HUES64 (cell line): ENCODE data around the gene LHPP.

Experiments used
- H3K27ac ChIP-seq: 2 replicates; pipeline ENCODE4 v1.7.0; 2013; ENCODE audit warnings: low read depth, low read length, inconsistent platforms
- H3K27me3 ChIP-seq: 2 replicates; pipeline ENCODE4 v1.6.1; 2013; ENCODE audit warnings: mild to moderate bottlenecking, low read length; ENCODE audit not compliant: insufficient read depth
- H3K36me3 ChIP-seq: 2 replicates; pipeline ENCODE4 v1.6.1; 2013; ENCODE audit warnings: mild to moderate bottlenecking, low read length; ENCODE audit not compliant: insufficient read depth
- H3K4me1 ChIP-seq: 2 replicates; pipeline ENCODE4 v1.6.1; 2013; ENCODE audit warnings: mild to moderate bottlenecking, low read length, moderate library complexity; ENCODE audit not compliant: insufficient read depth
- H3K4me3 ChIP-seq: 2 replicates; pipeline ENCODE4 v1.5.1; 2013; ENCODE audit warnings: mild to moderate bottlenecking, low read length, moderate library complexity
- H3K9ac ChIP-seq: 2 replicates; pipeline ENCODE4 v1.6.1; 2013; ENCODE audit warnings: mild to moderate bottlenecking, low read depth, low read length
- H3K9me3 ChIP-seq: 2 replicates; pipeline ENCODE4 v1.6.1; 2013; ENCODE audit warnings: low read depth, low read length; ENCODE audit not compliant: insufficient read depth
- WGBS: fragments of 150-250, 120-280 bp; methylation state at CpG from one replicate; pipeline ENCODE4 v1.1.7; 2013; ENCODE audit warnings: missing lambda C conversion rate; 5-methylcytosine and 5-hydroxymethylcytosine counted together

The LHPP gene

DNA sequence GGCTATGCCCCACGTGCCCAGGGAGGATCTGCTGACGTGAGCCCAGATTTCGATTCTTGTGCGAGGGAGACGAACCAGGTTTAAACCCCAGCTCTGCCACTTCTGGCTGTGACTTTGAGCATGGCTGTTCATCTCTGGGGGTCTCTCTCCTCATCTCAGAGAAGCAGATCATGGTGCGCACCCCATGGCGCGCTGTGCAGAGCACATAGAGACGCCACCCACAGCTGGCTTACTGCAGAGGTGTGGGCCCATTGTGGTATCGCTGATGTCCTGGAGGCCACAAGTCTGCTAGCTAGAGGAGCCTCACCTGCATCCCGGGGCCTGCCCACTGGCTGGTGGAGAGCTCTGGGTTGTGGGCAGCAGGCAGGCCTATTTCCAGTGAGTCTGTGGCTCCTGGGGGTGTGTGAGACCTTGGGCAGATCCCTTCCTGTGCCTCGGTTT lies 140.5 kb downstream of the LHPP start:
- Histone ChIP-seq H3K27ac (no peak overlapping the region), H3K4me3 (no peak overlapping the region), H3K9me3 (no peaks in the 10 kb centered on the region), H3K36me3 (no peaks in the 10 kb centered on the region), H3K9ac (no peak overlapping the region), H3K4me1 (no peaks in the 10 kb centered on the region), H3K27me3 (no peaks in the 10 kb centered on the region)
- WGBS = 93% methylated on average over 12 of the region's 12 CpGs

DNA sequence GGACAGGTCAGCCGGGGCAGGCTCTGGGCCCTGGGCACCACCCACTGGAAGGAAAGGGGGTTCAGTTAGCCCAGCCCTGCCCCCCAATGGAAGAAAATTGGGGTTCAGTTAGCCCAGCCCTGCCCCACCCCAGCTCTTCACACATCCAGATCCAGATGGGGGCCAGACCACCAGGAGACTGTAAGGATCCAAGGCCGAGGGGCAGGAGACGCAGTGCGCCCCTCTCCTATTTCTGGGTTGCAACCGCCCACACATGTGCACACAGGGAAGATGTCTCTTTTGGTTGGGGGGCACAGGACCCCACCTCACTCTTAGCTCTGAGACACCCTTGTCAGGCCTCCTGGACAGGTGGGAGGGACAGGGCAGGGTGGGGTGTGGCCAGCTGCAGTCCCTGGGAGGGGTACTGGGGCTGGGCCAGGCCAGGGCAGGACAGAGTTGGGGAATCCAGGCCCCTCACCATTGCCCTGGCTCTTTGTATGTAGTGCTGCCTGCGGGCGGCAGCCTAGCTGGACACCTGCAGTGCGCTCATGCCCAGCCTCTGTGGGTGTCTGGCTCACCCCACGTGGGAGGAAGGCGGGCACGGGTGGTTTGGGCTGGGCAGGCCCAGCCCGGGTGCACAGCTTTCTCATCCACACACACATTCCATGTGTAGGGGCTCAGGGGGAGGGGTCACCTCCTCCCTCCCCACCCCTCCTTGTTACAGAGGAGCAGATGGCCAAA lies 141.2 kb downstream of the LHPP start:
- Histone ChIP-seq H3K36me3 (no peaks in the 10 kb centered on the region), H3K27ac (no peak overlapping the region), H3K4me1 (no peaks in the 10 kb centered on the region), H3K9ac (no peak overlapping the region), H3K4me3 (no peak overlapping the region), H3K27me3 (no peaks in the 10 kb centered on the region), H3K9me3 (no peaks in the 10 kb centered on the region)
- WGBS = 96% methylated on average over 12 of the region's 12 CpGs

DNA sequence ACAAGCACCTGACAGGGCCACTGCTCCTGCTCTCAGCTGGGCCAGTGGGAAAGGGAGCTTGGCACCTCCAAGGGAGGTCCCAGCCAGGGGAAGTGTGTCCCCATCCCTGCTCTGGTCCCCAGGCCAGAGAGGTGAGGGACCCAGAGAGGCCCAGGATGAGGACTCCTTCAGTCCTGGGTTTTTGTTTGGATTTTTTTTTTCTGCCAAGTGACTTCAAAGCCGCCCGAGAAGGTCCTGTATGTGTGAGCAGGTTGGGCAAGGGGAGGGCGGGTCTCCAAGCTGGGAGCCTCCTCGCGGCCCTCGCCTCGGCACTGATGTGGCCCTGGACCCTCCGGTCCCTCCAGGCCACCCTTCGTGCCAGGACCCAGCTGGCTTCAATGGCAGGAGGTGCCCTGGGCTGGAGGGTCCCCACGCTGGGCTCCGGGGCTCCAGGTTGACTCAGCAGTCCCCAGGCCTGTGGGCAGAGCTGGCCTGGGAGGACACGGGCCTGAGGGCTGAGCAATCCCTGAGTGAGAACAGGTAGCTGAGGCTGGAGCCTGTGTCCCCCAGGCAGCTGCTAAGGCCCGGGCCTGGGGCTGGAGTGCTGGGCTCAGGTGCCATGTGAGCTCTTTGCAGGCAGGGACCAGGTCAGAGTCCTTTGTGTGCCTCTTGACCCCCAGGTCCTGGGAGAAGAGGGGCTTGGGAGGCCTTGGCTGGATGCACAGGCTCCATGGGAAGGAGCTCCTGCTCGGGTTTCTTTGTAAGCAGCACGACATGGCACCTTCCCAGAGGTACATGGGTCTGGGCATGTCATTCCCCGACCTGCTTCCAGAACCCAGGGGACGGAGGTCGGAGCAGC lies 142.0 kb downstream of the LHPP start:
- H3K4me1 ChIP-seq = no peaks in the 10 kb centered on the region

DNA sequence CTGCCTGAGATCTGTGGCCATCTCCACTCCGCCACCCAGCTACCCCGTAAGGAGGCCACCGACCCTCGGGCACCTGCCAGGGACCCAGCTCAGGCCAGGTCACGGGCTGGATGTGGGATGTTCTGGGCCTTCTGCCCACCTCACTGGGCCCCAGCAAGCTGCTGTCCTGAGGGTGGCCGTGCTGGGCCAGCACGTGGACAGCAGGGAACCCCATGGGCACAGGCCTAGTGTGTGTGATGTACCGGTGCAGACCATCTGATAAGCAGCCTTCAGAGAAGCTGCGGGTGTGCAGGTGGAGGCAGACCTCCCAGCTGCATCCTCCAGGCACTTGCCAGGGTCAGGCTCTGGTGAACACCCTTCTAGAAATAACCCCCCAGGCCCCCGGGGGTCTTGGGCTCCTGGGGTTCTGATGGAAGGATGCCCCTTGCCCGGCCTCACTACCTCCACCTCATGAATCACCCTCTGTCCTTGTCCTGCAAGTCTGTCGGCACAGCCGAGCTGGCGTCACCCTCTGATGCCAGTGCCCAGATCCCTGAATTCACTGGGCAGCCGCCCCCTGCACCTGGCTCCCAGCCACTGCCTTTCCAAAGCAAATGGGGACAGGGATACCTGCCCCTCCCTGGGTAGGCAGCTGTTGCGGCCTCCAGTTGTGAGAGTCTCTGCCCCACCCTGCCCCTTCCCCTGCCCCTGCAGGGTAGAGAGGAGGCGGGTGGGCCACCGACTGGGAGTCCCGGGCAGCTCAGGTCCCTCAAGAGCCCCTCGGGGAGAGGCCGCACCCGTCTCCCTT lies 142.8 kb downstream of the LHPP start:
- no peaks in the 10 kb centered on the region for H3K9me3 ChIP-seq
- no peak overlapping the region for H3K9ac ChIP-seq
- WGBS = 93% methylated on average over 22 of the region's 22 CpGs
- H3K27ac ChIP-seq = no peak overlapping the region
- H3K27me3 ChIP-seq = no peaks in the 10 kb centered on the region
- H3K36me3 ChIP-seq = no peaks in the 10 kb centered on the region
- no peak overlapping the region for H3K4me3 ChIP-seq
- H3K4me1 ChIP-seq = no peaks in the 10 kb centered on the region

More for the DNA sequence above, 142.0 kb downstream of the LHPP start:
- H3K27ac ChIP-seq = no peak overlapping the region
- no peaks in the 10 kb centered on the region for H3K36me3 ChIP-seq
- H3K9me3 ChIP-seq = no peaks in the 10 kb centered on the region
- no peak overlapping the region for H3K4me3 ChIP-seq
- WGBS = 89% methylated on average over 18 of the region's 18 CpGs
- no peak overlapping the region for H3K9ac ChIP-seq
- no peaks in the 10 kb centered on the region for H3K27me3 ChIP-seq

DNA sequence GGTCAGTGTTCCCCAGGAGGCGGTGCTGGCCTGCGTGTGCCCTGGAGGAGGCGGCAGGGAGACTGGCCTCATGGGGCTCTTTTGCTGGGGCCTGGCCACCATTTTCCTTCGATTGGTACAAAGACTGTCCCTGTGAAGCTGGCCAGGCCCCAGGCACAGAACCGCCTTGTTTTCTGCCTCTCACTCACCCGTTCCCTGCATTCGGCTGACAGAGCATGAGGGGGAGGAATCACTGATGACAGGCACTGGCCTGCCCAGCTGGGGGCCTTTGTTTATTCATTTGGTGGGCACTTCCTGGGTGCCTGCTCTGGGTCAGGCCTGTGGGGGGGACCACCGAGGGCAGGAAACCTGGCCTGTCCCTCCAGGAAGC lies 143.4 kb downstream of the LHPP start:
- no peaks in the 10 kb centered on the region for H3K36me3 ChIP-seq
- H3K27ac ChIP-seq = no peak overlapping the region
- H3K27me3 ChIP-seq = no peaks in the 10 kb centered on the region
- 80% methylated on average over 8 of the region's 8 CpGs for WGBS
- no peaks in the 10 kb centered on the region for H3K4me1 ChIP-seq
- no peak overlapping the region for H3K9ac ChIP-seq
- H3K4me3 ChIP-seq = no peak overlapping the region
- no peaks in the 10 kb centered on the region for H3K9me3 ChIP-seq

DNA sequence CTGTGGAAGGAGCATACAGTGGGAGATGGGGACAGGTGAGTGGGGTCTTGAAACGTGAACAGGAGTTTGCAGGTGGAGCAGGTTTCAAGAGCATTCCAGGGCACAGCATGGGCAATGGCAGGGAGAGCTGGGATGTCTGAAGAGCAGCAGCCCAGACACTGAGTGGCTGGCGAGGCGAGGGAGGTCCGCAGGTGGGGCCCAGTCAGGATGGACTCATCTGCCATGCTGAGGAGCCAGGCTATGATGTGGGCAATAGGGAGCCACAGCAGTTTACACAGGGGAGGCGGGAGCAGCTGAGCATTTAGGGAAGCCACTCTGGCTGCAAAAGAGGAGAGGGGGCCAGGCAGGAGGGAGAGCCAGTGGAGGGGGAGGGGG lies 143.8 kb downstream of the LHPP start:
- H3K36me3 ChIP-seq = no peaks in the 10 kb centered on the region
- no peaks in the 10 kb centered on the region for H3K9me3 ChIP-seq
- no peaks in the 10 kb centered on the region for H3K27me3 ChIP-seq
- no peaks in the 10 kb centered on the region for H3K4me1 ChIP-seq
- no peak overlapping the region for H3K9ac ChIP-seq
- WGBS = 92% methylated on average over 5 of the region's 5 CpGs
- no peak overlapping the region for H3K4me3 ChIP-seq
- H3K27ac ChIP-seq = no peak overlapping the region

GRCh38 chr10:124605856-124606812 lies 144.5 kb downstream of the LHPP start:
- no peaks in the 10 kb centered on the region for H3K9me3 ChIP-seq
- 83% methylated on average over 31 of the region's 31 CpGs for WGBS
- no peaks in the 10 kb centered on the region for H3K27me3 ChIP-seq
- no peaks in the 10 kb centered on the region for H3K36me3 ChIP-seq
- H3K27ac ChIP-seq = no peak overlapping the region
- H3K4me3 ChIP-seq = no peak overlapping the region
- no peaks in the 10 kb centered on the region for H3K4me1 ChIP-seq
- no peak overlapping the region for H3K9ac ChIP-seq

GRCh38 chr10:124606822-124607221 lies 145.2 kb downstream of the LHPP start:
- no peaks in the 10 kb centered on the region for H3K27me3 ChIP-seq
- no peak overlapping the region for H3K9ac ChIP-seq
- 46% methylated on average over 10 of the region's 10 CpGs for WGBS

DNA sequence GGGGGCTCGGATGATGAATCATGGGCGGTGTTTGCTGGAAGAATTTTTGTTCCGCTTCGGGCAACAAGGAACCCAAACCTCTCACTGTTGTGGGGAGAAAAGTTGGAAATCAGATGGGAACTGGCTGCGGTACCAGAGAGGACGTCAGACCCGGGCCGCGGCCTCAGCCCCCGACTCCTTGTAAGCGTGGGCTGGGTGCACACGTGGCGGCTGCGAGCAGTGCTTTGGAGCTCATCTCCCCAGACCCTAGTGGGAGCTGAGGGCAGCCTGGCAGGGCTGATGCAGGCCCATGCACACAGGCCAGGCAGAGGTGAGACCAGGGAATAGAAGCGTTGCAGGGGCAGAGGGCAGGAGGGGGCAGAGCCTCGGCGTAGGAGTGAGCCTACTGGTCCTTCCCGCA lies 146.1 kb downstream of the LHPP start:
- H3K9ac ChIP-seq = no peak overlapping the region
- no peaks in the 10 kb centered on the region for H3K27me3 ChIP-seq
- H3K4me1 ChIP-seq = no peaks in the 10 kb centered on the region
- H3K4me3 ChIP-seq = no peak overlapping the region
- H3K36me3 ChIP-seq = no peaks in the 10 kb centered on the region
- no peak overlapping the region for H3K27ac ChIP-seq
- H3K9me3 ChIP-seq = no peaks in the 10 kb centered on the region
- 94% methylated on average over 18 of the region's 18 CpGs for WGBS

More at GRCh38 chr10:124606822-124607221, 145.2 kb downstream of the LHPP start:
- no peaks in the 10 kb centered on the region for H3K9me3 ChIP-seq
- H3K27ac ChIP-seq = no peak overlapping the region; the same call in 1 of the 2 replicates
- H3K4me1 ChIP-seq = no peaks in the 10 kb centered on the region
- no peak overlapping the region for H3K4me3 ChIP-seq
- H3K36me3 ChIP-seq = no peaks in the 10 kb centered on the region

- no peaks in the 10 kb centered on the region for H3K4me1 ChIP-seq
- no peaks in the 10 kb centered on the region for H3K36me3 ChIP-seq
- no peak overlapping the region for H3K4me3 ChIP-seq
- no peaks in the 10 kb centered on the region for H3K27me3 ChIP-seq
- H3K27ac ChIP-seq = no peak overlapping the region
- no peaks in the 10 kb centered on the region for H3K9me3 ChIP-seq
- H3K9ac ChIP-seq = no peak overlapping the region
- WGBS = 92% methylated on average over 14 of the region's 14 CpGs
Observed at GRCh38 chr10:124608093-124608721, 146.6 kb downstream of the LHPP start.
